ENCODE measurements around the gene HDAC7.

Gene HDAC7

DNA sequence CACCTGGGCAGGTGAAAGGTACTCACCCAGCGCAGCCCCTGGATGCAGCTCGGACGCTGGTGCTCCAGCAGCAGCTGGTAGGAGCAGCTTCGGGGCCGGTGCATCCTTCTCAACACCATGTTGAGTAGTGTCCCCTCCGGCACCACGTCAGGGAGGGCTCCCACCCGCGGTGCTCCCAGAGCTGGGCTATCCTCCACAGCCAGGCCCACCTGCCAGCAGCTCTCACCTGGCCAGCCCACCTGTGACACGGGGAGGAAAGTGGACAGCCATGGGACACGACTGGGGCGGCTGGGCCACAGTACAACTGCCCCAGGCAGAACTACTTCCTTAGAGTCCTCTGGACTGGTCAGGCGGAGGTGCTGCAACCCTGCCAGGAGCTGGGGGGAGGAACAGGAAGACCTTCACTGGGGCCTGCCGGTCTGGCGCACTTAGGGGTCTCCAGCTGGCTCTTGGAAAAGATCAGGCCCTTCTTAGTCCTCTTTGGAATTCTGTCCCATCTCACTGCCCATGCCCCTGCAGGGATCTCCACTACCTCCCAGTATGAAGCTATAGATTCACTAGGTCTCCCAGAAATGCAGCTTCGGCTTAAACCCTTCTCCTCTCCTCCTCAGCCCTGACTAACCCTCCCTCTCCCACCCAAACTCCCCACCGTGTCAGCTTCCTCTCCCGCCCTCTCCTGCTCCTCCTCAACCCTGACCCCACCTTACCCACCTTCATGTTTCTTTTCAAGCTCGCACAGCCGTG, 61.7 kb downstream of the HDAC7 start:
- no peak for DNase-seq

DNA sequence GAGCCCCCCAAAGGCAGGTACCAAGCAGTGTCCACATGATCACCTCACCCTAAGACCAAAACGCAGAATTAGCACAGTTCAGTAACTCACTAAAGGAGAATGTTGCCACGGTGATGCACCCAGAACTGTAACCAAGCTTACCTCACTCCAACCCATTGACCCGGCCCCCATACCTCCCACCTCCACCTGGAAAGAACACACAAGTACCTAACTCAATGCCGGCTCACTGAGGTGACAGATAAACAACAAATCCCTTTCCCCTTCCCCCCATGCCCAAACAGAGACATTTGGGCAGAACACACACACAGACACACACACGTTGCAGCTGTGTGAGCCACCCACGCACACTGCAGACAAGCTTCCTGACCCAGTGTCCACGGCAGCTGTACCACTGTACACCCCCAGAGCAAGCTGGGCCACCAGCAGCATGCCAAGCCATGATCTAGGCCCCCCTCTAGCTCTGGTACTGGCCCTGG, 62.3 kb downstream of the HDAC7 start:
- no peak for DNase-seq

DNA sequence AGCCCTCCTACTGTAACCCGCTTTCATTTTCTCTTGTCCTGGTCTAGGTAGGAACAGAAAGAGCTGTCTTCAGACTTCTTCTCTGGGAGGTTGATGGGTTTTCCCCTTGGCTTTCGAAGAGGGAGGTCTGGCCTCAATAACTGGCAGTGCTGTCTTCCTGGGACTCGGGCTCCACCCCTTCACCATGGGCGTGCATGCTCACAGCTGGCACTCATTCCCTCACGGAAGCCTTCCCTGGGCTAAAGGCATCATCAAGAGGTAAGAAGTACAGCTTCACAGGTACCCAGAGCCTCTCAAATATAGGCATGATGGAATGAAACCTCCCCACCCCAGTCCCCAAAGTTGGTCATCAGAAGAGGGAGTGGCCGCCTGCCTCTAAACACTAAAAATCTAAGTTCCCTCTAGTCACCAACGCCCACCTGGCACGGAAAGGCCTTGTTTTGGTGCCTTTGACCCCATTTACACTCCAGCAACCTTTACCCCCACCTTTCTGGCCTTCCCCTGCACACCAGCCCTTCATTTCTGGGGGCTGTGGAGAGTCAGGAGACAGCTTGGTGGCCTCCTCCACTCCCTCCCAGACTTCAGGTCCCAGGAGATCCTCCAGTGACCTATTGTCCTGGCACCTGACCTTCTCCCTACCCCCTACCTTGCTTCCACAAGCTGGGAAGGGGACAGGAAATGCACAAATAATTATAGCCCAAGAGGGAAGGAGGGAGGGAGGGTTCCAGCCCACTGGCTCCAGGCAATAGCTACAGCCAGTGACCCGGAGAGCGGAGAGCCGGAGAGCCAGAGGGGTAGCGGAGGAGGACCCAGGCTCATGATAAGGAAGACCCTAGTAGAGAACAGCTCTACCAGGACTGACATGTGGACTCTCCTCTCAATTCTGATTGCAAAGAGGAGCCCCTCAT, 63.8 kb downstream of the HDAC7 start:
- DNase-seq, result no peak

DNA sequence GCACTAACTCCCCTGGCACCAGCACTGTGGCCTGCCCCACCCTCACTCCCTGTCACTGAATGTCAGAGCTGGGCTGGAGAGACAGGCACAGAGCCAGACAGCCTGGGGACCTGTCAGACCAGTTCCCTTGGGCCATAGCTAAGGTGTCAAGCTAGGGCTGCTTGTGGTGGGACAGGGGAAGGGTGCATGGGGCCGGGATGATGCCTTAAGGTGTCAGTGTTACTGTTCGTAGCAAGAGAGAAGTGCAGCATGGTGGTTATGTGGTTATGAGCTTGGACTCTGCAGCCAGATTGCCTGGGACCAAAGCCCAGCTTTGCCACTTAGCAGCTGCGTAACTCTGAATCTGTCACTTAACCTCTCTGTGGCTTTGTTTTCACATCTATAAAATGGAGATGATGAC, 64.8 kb downstream of the HDAC7 start:
- DNase-seq, result no peak

DNA sequence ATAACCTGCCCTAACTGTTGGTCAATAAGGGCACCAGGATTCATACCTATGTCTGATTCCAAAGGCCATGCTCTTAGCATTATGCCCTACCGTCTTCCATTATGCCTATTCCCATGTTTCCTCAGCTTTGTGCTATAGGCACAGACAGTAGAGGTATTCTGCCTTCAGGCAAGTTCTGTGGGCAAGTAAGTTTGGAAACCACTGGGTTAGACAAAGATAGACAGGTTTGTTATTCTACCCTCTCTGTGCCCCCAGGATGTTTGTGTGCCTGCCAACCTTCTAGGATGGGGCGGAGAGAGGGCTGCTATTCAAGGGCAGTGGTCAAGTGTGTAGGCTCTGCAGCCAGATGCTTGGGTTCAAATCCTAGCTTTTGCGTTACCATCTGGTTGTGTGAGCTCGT, 65.6 kb downstream of the HDAC7 start:
- no peak for DNase-seq

DNA sequence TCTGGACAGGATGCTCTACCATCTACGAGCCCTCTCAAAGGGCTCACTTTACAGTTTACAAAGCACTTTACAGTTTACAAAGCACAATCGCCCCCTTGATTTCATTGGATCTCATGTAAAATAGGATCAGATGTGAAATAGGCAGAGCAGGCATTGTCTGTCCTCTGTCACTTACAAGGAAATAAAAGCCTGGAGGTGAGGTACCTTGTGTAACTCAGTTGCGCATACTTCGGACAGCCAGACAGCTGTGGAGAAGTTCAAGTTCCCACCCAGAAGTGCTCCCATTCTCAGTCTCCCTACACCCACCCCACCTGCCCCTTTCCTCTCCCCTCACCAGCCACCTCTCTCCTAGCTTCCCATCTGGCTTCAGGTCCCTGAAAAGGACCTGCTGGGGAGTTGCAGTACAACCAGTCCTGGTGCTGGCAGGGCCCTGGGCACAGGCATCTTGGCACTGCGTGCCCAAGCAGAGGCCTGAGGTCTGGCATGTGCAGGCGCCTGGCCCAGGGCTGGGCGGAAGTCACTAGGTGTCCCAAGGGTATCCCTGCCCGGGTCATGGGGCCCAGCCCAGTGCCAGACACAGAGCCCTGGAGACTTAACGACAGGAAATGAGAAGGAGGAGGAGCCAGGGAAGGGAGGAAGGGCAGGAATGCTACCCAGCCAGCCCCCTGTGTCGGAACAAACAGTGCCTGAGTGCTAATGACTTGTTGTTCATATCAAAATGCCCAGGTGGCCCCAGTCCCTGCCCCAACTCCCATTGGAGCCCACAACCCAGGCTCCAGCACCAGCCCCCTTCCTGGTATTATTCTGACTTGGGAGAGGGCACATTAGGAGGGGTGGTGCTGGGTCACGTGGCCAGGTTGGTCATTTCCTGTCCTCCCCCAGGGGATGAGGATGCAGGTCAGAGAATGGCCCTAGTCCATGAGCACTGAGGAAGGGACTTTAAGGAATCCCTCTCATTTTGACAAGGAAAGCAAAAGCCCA, 66.4 kb downstream of the HDAC7 start:
- DNase-seq, result no peak

DNA sequence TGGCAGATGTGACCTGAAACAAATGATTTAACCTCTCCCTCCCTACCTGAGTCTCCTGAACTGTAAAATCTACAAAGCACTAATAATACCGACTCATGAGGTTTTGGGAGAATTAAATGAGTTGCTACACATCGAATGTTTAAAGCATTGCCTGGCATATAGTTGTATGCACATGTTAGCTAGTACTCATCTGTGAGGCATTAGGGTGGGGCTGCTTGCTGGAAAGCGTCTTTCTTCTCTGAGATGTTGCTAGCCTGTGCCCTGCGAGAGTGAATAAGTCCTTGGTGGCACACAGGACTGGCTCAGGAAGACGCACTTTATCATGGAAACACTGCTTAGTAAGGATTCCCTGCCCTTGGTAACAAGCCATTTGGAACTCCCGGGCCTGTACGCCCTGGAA, 67.2 kb downstream of the HDAC7 start:
- no peak for DNase-seq

DNA sequence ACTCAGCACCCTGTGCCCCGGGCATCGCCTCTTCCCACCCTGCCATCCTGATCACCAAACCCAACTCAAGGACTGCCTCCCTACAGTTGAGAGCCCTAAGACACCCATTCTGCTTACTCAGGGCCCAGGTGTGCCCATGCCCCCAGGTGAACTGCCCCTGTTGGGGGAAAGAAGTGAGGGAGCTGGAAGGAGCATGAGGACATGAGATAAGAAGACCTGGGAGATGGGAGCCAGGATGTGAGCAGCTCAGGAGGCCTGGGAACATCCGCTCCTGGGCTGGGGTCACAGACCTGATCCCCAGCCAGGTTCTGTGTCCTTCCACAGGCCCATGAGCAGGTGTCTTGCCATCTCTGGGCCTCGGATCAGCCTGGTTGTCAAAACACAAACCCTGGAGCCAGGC, 67.6 kb downstream of the HDAC7 start:
- no peak for DNase-seq

DNA sequence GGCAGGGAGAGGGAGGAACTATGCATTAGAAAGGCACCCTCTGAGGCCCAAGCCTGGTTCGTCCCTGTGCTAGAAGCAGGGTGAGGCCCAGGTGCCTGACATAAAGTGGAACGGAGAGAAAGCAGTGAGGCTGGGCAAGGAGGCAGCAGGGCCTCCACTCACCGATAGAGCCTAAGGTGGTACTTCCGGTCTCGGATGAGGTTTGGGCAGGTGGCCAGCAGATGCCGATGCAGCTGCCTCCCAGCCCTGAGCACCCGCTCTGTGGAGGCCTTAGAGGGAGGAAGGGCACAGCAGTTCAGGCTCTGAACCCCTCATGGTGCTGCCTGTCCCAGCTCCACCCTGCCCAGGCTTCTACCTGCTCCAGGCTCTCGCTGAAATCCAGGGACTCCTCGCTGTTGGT, 68.1 kb downstream of the HDAC7 start:
- DNase-seq, result no peak

DNA sequence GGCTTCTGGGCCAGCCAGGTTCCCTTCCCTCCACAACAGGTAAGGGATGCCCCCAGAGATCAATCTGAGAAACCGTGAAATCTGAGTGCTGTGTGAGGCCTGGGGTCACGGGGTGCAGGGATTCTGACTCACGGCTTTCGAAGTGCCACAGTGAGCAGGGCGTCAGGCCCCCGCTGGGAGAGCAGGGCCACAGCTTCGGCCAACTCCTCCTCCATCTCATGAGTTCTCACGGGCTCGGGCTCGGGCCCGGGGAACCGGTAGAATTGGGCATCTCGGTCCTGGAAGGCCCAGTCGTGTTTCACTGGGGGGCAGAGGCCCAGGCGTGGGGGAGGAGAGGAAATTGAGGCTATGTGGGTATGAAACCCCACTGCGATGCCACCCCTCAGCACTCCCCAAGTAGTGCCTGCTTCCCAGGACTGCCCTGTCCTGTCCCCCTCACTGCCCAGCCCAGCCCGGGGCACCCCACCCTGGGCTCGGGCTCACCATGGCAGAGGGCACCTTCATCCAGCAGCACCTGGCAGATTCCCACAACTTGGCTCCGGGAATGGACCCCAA, 68.7 kb downstream of the HDAC7 start:
- DNase-seq, result no peak

DNA sequence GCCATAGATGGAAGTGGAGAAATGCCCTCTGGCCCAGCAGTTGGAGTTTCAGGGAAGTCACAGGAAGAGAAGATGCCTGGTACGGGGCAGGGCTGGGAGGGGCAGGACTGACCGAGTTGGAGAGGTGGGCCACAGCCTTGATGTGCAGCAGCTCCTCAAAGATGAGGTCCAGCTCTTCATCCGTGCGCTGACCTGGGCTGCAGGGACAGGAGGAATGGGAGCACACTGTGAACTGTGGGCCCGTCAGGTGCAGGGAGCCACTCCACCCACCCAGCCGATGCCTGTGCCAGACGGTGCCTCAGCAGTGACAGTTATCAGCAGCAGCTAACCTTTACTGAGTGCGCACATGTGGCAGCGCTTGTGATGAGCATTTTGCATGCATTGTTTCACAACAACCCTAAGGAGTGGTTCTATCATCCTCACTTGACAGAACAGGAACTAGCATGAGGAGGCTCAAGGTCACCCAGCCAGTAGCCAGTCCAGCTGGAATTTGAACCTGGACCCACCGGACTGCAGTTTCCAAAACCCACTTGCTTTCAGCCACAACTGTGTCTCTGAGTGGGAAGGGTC, 69.4 kb downstream of the HDAC7 start:
- DNase-seq, result no peak

DNA sequence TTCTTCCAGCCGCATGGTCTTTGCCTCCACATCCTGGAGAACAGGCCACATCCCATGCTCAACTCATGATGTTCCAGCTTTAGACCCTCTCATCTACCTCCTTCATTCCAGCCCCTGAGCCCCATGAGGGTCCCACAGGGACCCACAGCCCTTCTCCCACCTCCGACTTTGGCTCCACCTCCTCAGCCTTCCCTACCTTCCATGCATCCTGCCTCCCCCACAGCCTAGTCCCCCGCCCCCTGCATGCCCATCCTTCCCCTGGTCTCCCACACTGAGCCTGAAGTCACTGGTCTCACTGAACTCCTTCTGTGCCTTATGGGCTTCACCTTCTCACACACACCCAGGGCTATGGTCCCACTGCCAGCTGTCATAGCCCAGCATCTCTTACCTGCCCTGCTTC, 70.8 kb downstream of the HDAC7 start:
- DNase-seq, result no peak

DNA sequence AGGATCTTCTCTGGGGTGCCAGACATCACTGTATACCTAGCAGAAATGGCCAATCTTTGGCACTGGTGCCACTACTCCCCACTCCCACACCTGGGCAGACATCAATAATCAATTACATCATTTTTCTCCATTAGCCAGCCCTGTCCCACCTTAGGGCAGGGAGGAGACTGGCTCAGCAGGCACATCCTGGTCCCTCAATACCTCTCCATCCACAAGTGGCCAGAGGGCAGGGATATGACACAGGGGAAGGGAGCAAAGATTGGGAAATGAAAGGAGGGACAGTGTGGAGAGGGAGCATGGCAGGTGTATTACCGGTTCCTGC, 71.2 kb downstream of the HDAC7 start:
- no peak for DNase-seq

DNA sequence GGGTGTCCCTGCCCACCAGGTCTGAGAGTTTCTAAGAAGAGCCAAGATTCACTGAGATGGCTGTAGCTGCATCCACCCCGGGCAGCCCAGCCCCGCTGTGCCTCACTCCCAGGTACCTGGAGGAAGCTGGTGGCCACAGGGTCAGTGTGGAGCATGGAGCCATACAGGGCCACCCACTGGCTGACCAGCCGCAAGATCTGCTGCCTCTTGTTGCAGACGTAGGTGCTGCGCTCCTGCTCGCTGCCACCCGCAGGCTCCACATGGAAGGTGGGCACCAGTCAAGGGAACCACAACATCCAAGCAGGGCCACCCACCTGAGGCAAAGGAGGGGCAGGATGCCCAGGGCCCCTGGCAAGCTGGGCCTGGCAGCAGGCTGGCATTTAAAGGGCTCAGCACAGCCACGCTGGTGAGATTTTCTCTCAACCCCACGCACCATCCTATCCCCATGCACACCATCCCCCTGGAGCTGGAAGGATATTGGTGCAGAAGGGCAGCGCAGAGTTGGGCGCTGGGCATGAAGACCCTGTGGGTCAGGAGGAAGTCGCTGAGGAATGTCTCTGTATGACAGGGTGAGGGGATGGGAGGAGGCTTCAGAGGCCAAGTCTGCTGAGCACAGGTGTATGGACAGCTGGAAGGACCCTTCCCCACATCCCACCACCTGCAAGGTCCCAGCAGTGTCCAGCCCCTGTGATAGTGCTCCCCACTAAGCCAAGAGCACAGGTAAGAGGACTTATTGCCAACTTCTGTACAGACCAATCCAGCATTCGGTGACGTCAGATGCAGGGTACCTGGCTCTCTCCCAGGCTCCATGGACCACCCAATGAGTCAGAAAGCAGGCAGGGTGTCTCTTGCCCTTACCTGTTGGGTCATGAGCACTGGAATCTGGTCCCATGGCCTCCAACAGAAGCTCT, 71.9 kb downstream of the HDAC7 start:
- DNase-seq, result no peak

DNA sequence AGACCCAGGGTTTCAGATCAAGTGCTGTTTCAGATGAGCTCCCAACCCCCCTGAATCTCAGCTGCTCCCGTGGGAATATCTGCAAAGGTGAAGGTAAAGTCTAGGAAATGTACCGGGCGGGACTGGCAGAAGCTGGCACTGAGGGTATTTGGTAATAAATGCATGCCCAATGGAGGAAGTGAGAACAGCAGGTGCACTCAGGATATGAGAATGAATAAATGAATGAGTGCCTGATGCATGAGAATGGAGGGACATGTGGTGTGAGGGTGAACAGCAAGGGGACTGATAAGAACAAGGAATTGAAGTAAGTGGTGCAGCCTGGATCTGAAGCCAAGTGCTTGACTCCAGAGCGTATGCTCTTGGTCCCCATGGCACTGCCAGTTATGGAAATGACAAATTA, 72.6 kb downstream of the HDAC7 start:
- no peak for DNase-seq

DNA sequence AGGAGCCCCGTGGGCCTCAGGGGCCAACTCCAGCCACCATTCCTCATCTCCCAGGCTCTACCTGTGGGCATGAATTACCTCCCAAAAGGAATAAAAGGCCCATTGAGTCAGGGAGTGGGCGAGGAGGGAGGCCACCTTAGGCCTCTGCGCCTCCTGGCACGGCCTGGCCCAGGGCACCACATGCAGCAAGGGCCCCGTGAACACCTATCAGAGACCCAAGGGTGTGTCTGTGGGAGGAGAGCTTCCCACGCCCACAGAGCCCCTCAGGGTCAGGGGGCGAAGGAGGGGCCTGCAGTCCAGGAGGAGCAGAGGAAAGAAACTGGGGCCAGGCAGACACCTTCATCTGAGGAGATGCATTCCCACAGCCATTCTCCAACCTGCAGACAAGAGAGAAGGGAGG, 73.2 kb downstream of the HDAC7 start:
- no peak for DNase-seq

DNA sequence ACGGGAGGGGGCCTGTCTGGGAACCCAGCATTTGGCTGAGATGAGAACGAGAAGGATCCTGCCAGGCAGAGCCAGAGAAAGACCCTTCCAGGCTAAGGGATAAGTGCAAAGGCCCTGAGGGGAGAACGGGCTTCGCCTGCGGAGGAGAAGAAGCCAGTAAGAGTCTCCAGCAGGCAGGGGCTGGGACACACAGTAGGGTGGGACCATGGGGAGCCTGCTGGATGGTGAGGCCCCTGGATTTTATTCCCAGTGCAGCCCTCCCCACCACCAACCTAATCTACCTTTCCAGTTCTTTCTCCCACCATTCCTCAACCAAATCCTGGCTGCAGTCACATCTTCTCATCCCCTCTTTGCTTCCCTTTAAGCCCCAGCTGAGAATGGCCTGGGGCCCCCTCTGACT, 73.6 kb downstream of the HDAC7 start:
- no peak for DNase-seq

DNA sequence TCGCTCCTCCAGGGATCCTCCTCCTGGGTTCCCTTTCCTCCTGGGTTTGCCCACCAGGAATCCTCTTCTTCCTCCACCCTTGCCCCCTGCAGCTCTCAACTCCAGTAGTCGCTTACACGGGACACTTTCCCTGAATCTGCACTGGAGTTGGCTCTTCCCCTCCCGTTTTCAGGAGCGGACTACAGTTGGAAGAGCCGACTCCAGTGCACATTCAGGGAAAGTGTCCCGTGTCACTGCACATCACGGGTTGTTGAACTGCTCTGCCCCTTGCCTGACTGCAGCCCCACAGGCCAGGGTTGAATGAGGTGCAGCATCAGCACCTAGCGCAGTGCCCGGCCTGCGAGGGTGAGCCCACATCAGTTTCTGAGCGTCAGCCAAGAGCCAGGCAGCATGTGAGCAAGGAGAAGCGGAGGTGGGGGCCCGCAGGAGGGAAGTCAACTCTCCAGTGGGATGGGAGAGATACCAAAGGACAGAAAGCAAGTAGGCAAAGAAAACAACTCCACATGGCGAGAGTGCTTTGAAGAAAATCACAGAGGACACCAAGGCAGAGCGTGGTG, 74.1 kb downstream of the HDAC7 start:
- no peak for DNase-seq

DNA sequence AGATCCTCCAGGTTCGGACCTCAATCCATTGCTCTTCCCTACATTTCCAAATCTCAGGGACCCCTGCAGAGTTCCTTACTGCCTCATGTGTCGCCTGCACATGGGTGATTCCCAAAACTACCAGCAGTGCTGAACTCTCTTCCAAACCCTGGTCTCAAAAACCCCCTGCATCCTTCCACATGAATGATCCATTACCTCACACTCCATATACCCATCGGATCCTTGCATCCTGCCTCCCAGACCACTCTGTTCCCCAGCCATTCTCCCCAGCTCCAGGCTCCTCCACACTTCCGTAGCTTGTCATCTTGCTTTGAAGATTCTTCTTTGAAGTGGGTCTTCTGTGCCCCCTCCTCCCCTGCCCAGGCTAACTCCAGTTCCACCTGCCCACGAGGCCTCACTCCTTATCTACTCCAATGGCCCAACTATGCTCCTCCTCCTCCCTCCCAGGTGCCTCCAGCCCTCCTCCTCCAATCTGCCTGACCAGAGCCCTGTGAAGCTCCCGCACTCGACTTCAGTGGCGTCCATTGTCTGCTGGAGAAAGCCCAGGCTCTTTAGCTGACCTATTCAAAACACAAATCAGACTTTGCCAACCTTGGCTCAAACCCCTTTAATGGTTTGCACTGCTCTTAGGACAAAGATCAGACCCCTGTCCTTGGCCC, 74.8 kb downstream of the HDAC7 start:
- DNase-seq, result no peak

DNA sequence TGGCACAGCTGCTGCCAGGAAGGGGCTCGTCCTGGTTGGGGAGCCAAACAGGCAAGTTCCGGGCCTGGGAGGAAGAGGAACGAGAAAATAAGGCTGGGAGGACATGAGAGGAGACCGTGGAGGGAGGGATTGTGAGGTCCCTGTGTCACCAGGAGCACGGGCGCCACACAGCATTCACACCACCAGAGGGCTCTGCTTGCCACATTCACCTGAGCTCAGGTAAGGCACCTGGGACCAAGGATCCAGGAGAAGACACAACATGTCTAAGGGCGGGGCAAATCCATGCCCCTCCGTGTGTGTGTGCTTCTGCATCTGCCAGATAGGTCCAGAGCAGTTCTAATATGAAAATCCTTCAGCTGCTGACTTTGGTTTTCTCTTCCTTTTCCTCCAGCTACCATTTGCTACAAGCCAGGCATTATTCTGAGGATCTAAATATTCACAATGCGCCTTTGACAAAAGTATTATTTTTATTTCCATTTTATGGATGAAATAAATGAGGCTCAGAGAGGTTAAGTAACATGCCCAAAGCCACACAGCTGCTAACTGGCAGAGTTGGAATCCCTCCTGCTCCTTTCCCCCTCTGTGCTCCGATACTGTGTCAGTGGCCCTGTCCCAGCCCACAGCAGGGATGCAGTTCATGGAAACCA, 75.6 kb downstream of the HDAC7 start:
- peak; percentile 76 for DNase-seq
